Measurements from ENCODE around the gene HBG2. TPM values are rescaled to one million over a fixed set of nuclear protein-coding genes. Genes with fewer than 3 reads are reported as not detected.
A peak's percentile ranks its signal among the peaks of the same experiment; 100 is the strongest.

The HBG2 gene
- total and polyA plus RNA-seq, 2 donors (not counting 1 experiment from before 2014, with no cell fraction given): 2.6 TPM; not detected in 1

GRCh38 chr11:5291207-5291838 lies 36.7 kb upstream of the HBG2 start:
- peak; percentile 32 to 70 for DNase-seq (ENCODE audit: low read depth in 2 of 2)
- no peak overlapping the region for H2AFZ ChIP-seq (ENCODE audit: low read length)

GRCh38 chr11:5290106-5290505 lies 35.5 kb upstream of the HBG2 start:
- H3K4me1 ChIP-seq (ENCODE audit: control insufficient read depth, extremely low read depth, insufficient read depth, low read length): peaks cover 2% of the 10 kb centered on the region
- H3K36me3 ChIP-seq (ENCODE audit: control insufficient read depth, insufficient read depth, low read length): no peaks in the 10 kb centered on the region
- no peaks in the 10 kb centered on the region for H3K9me3 ChIP-seq (ENCODE audit: control insufficient read depth, insufficient read depth, low read depth, low read length)
- no peak overlapping the region for H2AFZ ChIP-seq (ENCODE audit: low read length)
- no peak overlapping the region for H3K9ac ChIP-seq (ENCODE audit: insufficient read depth, low read length)
- no peak overlapping the region for H3K27ac ChIP-seq (ENCODE audit: insufficient read depth, low read length)
- TF ChIP-seq CTCF (conservative IDR thresholded peaks at IDR 0.05 in 1 of 2, IDR thresholded peaks at IDR 0.05 in 1 of 2; ENCODE audit: low read depth in 1 of 2, low read length in 2 of 2) (no peak), EZH2 (IDR thresholded peaks at IDR 0.05; ENCODE audit: low read length, missing control alignments) (no peak)
- no peaks in the 10 kb centered on the region for H4K20me1 ChIP-seq (ENCODE audit: control insufficient read depth, extremely low read depth, insufficient read depth, low read length)
- DNase-seq (ENCODE audit: low read depth in 2 of 2): no peak
- no peaks in the 10 kb centered on the region for H3K27me3 ChIP-seq (ENCODE audit: control insufficient read depth, insufficient read depth, low read length)
- no peak overlapping the region for H3K4me3 ChIP-seq (replicated peaks in 1 of 4; ENCODE audit: control extremely low read depth in 1 of 4, insufficient read depth in 1 of 4, low read depth in 3 of 4, low read length in 4 of 4)
- H3K4me2 ChIP-seq (ENCODE audit: extremely low read depth, insufficient read depth, low read length): no peak overlapping the region
- no peaks in the 10 kb centered on the region for H3K79me2 ChIP-seq (ENCODE audit: control insufficient read depth, insufficient read depth, low read length)

More at GRCh38 chr11:5291207-5291838, 36.7 kb upstream of the HBG2 start:
- H3K36me3 ChIP-seq (ENCODE audit: control insufficient read depth, insufficient read depth, low read length): no peaks in the 10 kb centered on the region
- no peak overlapping the region for H3K9ac ChIP-seq (ENCODE audit: insufficient read depth, low read length)
- TF ChIP-seq EZH2 (IDR thresholded peaks at IDR 0.05; ENCODE audit: low read length, missing control alignments) (no peak), CTCF (conservative IDR thresholded peaks at IDR 0.05 in 1 of 2, IDR thresholded peaks at IDR 0.05 in 1 of 2; ENCODE audit: low read depth in 1 of 2, low read length in 2 of 2) (peak; percentile 69 to 79)
- H3K9me3 ChIP-seq (ENCODE audit: control insufficient read depth, insufficient read depth, low read depth, low read length): no peaks in the 10 kb centered on the region
- H3K4me1 ChIP-seq (ENCODE audit: control insufficient read depth, extremely low read depth, insufficient read depth, low read length): peaks cover 2% of the 10 kb centered on the region
- H3K4me2 ChIP-seq (ENCODE audit: extremely low read depth, insufficient read depth, low read length): no peak overlapping the region
- no peak overlapping the region for H3K27ac ChIP-seq (ENCODE audit: insufficient read depth, low read length)
- no peaks in the 10 kb centered on the region for H4K20me1 ChIP-seq (ENCODE audit: control insufficient read depth, extremely low read depth, insufficient read depth, low read length)
- no peaks in the 10 kb centered on the region for H3K27me3 ChIP-seq (ENCODE audit: control insufficient read depth, insufficient read depth, low read length)
- H3K4me3 ChIP-seq (replicated peaks in 1 of 4; ENCODE audit: control extremely low read depth in 1 of 4, insufficient read depth in 1 of 4, low read depth in 3 of 4, low read length in 4 of 4): no peak overlapping the region
- no peaks in the 10 kb centered on the region for H3K79me2 ChIP-seq (ENCODE audit: control insufficient read depth, insufficient read depth, low read length)

GRCh38 chr11:5289696-5290095 lies 35.1 kb upstream of the HBG2 start:
- H4K20me1 ChIP-seq (ENCODE audit: control insufficient read depth, extremely low read depth, insufficient read depth, low read length): no peaks in the 10 kb centered on the region
- no peaks in the 10 kb centered on the region for H3K27me3 ChIP-seq (ENCODE audit: control insufficient read depth, insufficient read depth, low read length)
- no peak overlapping the region for H3K4me3 ChIP-seq (replicated peaks in 1 of 4; ENCODE audit: control extremely low read depth in 1 of 4, insufficient read depth in 1 of 4, low read depth in 3 of 4, low read length in 4 of 4)
- no peak overlapping the region for H3K9ac ChIP-seq (ENCODE audit: insufficient read depth, low read length)
- no peak overlapping the region for H3K4me2 ChIP-seq (ENCODE audit: extremely low read depth, insufficient read depth, low read length)
- peaks cover 2% of the 10 kb centered on the region for H3K4me1 ChIP-seq (ENCODE audit: control insufficient read depth, extremely low read depth, insufficient read depth, low read length)
- peak in 1 of 2 donors; percentile 12 for DNase-seq (ENCODE audit: low read depth in 2 of 2)
- peak overlapping the region; percentile 33 for H2AFZ ChIP-seq (ENCODE audit: low read length)
- TF ChIP-seq CTCF (conservative IDR thresholded peaks at IDR 0.05 in 1 of 2, IDR thresholded peaks at IDR 0.05 in 1 of 2; ENCODE audit: low read depth in 1 of 2, low read length in 2 of 2): no peak
- no peak for TF ChIP-seq EZH2 (IDR thresholded peaks at IDR 0.05; ENCODE audit: low read length, missing control alignments)
- H3K36me3 ChIP-seq (ENCODE audit: control insufficient read depth, insufficient read depth, low read length): no peaks in the 10 kb centered on the region
- H3K27ac ChIP-seq (ENCODE audit: insufficient read depth, low read length): no peak overlapping the region
- no peaks in the 10 kb centered on the region for H3K9me3 ChIP-seq (ENCODE audit: control insufficient read depth, insufficient read depth, low read depth, low read length)
- no peaks in the 10 kb centered on the region for H3K79me2 ChIP-seq (ENCODE audit: control insufficient read depth, insufficient read depth, low read length)
